ENCODE results near the gene SF3B3.

DNA sequence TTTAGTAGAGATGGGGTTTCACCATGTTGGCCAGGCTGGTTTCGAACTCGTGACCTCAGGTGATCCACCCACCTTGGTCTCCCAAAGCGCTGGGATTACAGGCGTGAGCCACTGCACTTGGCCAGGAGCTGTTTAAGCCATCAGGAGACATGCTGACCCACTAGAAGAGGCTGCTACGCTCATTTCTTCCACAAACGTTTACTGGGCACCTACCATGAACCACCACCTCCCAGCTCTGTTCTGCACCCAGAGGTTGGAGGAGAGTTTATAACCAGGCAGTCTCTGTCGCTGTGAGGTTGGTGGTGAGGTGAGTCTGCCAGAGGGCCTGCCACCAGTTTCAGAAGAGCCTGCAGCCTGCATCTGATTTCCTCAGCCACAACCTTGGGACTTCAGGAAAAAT is 51.8 kb downstream of the SF3B3 start:
- TF ChIP-seq, protein P1, sequence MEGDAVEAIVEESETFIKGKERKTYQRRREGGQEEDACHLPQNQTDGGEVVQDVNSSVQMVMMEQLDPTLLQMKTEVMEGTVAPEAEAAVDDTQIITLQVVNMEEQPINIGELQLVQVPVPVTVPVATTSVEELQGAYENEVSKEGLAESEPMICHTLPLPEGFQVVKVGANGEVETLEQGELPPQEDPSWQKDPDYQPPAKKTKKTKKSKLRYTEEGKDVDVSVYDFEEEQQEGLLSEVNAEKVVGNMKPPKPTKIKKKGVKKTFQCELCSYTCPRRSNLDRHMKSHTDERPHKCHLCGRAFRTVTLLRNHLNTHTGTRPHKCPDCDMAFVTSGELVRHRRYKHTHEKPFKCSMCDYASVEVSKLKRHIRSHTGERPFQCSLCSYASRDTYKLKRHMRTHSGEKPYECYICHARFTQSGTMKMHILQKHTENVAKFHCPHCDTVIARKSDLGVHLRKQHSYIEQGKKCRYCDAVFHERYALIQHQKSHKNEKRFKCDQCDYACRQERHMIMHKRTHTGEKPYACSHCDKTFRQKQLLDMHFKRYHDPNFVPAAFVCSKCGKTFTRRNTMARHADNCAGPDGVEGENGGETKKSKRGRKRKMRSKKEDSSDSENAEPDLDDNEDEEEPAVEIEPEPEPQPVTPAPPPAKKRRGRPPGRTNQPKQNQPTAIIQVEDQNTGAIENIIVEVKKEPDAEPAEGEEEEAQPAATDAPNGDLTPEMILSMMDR (IDR thresholded peaks at IDR 0.05) = no peak
- TF ChIP-seq POLR2AphosphoS5 (IDR thresholded peaks at IDR 0.05; ENCODE audit: insufficient read depth in 1 of 2, low read depth in 1 of 2) = no peak

All from vagina (tissue), 2 donors.